B cell (primary cell): ENCODE measurements around the gene LGALS3. TPM values are rescaled to one million over a fixed set of nuclear protein-coding genes. Genes with fewer than 3 reads are reported as not detected.

Source experiments
- ATAC-seq: fragments of 200-7000 bp; cut with Tn5 transposase; one replicate; pipeline ENCODE4 v1.10.0; 2021; ENCODE audit warnings: low read depth, mild to moderate bottlenecking, moderate number of reproducible peaks, moderate library complexity
- CTCF ChIA-PET: fragments of 350-600 bp; sonication (Branson Sonifier 250); formaldehyde crosslinking; loops from one replicate; lab custom pipeline; 2021; ENCODE audit warnings: antibody characterized with exemption, inconsistent platforms; lab: Charles Lee
- POLR2A ChIA-PET: fragments of 350-600 bp; sonication (Branson Sonifier 250); formaldehyde crosslinking; loops from one replicate; lab custom pipeline; 2021; ENCODE audit warnings: antibody characterized with exemption; lab: Charles Lee
- DNase-seq: peaks from one replicate; pipeline ENCODE4 v3.0.0; 2013
- H2AFZ ChIP-seq: 2 replicates; pipeline ENCODE4 v1.6.1; 2012; ENCODE audit warnings: mild to moderate bottlenecking, low read depth, low read length; ENCODE audit not compliant: insufficient read depth, poor library complexity, severe bottlenecking
- H3K27ac ChIP-seq, 2 donors: 1 replicate in 1 of 2; 2 replicates in 1 of 2; pipeline ENCODE4 v1.5.1; 2012 to 2013; ENCODE audit warnings: low read length in 2 of 2, mild to moderate bottlenecking in 2 of 2, moderate library complexity in 1 of 2
- H3K27me3 ChIP-seq, 4 experiments: fragments of 200-600 bp in 1 of 4; sonication (generic) in 1 of 4; replicated peaks in 1 of 4; 1 replicate in 2 of 4; 2 replicates in 2 of 4; pipeline versions ENCODE4 v1.6.1 to v1.7.0; 2013 to 2016; ENCODE audit warnings: low read length in 3 of 4, mild to moderate bottlenecking in 2 of 4, mixed read lengths in 1 of 4, moderate library complexity in 1 of 4; ENCODE audit not compliant: insufficient read depth in 4 of 4, control insufficient read depth in 3 of 4; ENCODE audit errors: control extremely low read depth in 1 of 4
- H3K36me3 ChIP-seq, 2 experiments: replicated peaks in 1 of 2; 1 replicate in 1 of 2; 2 replicates in 1 of 2; pipeline versions ENCODE4 v1.6.1 to v1.7.1; 2013; ENCODE audit warnings: low read length in 1 of 2; ENCODE audit not compliant: insufficient read depth in 2 of 2, control insufficient read depth in 1 of 2; ENCODE audit errors: control extremely low read depth in 1 of 2, extremely low read depth in 1 of 2
- H3K4me1 ChIP-seq, 2 donors: fragments of 200-600 bp in 1 of 2; sonication (generic) in 1 of 2; 1 replicate in 1 of 2; 2 replicates in 1 of 2; pipeline versions ENCODE4 v1.5.1 to v1.6.1; 2013 to 2017; ENCODE audit warnings: low read length in 2 of 2; ENCODE audit not compliant: control insufficient read depth in 2 of 2, insufficient read depth in 2 of 2
- H3K4me2 ChIP-seq: replicated peaks from 2 replicates; pipeline ENCODE3; 2012; ENCODE audit warnings: mild to moderate bottlenecking, low read depth, low read length; ENCODE audit not compliant: poor library complexity, severe bottlenecking
- H3K4me3 ChIP-seq, 5 experiments: fragments of 200-600 bp in 1 of 5; sonication (generic) in 1 of 5; 1 replicate in 3 of 5; 2 replicates in 2 of 5; pipeline versions ENCODE4 v1.5.1 to v1.7.0; 2011 to 2016; ENCODE audit warnings: low read length in 4 of 5, mild to moderate bottlenecking in 4 of 5, low read depth in 2 of 5, control low read depth in 1 of 5, moderate library complexity in 1 of 5; ENCODE audit not compliant: insufficient read depth in 1 of 5; ENCODE audit errors: control extremely low read depth in 1 of 5, extremely low read depth in 1 of 5
- H3K79me2 ChIP-seq: fragments of 200-600 bp; sonication (generic); one replicate; pipeline ENCODE4 v1.6.0; 2016; ENCODE audit warnings: low read length; ENCODE audit not compliant: control insufficient read depth, insufficient read depth
- H3K9ac ChIP-seq: fragments of 200-600 bp; sonication (generic); 2 replicates; pipeline ENCODE4 v1.6.1; 2017; ENCODE audit warnings: mild to moderate bottlenecking, low read length, moderate library complexity
- H3K9me3 ChIP-seq, 3 donors: one replicate each; pipeline versions ENCODE4 v1.6.1 to v1.7.1; 2013; ENCODE audit warnings: low read length in 2 of 3; ENCODE audit not compliant: control insufficient read depth in 2 of 3, insufficient read depth in 1 of 3; ENCODE audit errors: control extremely low read depth in 1 of 3
- H4K20me1 ChIP-seq: 2 replicates; pipeline ENCODE4 v1.6.0; 2012; ENCODE audit warnings: mild to moderate bottlenecking, low read length; ENCODE audit not compliant: insufficient read depth, control insufficient read depth, poor library complexity, severe bottlenecking
- H3K27ac Mint-ChIP-seq: one replicate; pipeline ENCODE4 v1.8.0; 2021; ENCODE audit warnings: mixed read lengths
- H3K27me3 Mint-ChIP-seq: one replicate; pipeline ENCODE4 v1.8.0; 2021; ENCODE audit warnings: mixed read lengths
- H3K4me1 Mint-ChIP-seq: one replicate; pipeline ENCODE4 v1.8.0; 2021; ENCODE audit warnings: mixed read lengths
- H3K4me3 Mint-ChIP-seq: one replicate; pipeline ENCODE4 v1.8.0; 2021; ENCODE audit warnings: mixed read lengths
- H3K9me3 Mint-ChIP-seq: one replicate; pipeline ENCODE4 v1.8.0; 2022; ENCODE audit warnings: mixed read lengths; ENCODE audit not compliant: insufficient read depth
- EZH2 ChIP-seq: IDR thresholded peaks from 2 replicates; pipeline ENCODE4 v1.6.1; 2012; ENCODE audit warnings: borderline replicate concordance, low read depth, mild to moderate bottlenecking, moderate library complexity, low read length; ENCODE audit not compliant: insufficient read depth, poor library complexity, severe bottlenecking
- WGBS: methylation state at CpG from one replicate; pipeline ENCODE4 v1.1.5; 2013; ENCODE audit warnings: missing lambda C conversion rate; ENCODE audit not compliant: insufficient coverage; 5-methylcytosine and 5-hydroxymethylcytosine counted together
- intact Hi-C: fragments of 100-400 bp; cut with micrococcal nuclease; formaldehyde crosslinking; loops from one replicate; pipeline ENCODE4 v1.10.0; 2022
- polyA plus RNA-seq: library from polyadenylated mRNA; depleted of rRNA; stranded (reverse); fragments of >200 nt; gene quantifications from 2 replicates; pipeline ENCODE4 v1.2.3, GENCODE V29; 2012
- total RNA-seq, 2 donors: library from RNA; stranded (reverse); fragments of 120-200 nt in 1 of 2; gene quantifications; 1 replicate in 1 of 2; 2 replicates in 1 of 2; pipeline versions ENCODE4 v1.2.3 to v1.2.4, GENCODE V29; 2013 to 2022
- TF ChIP-seq, protein P1 (sequence below): fragments of 200-600 bp; IDR thresholded peaks from one replicate; pipeline ENCODE4 v1.8.0; 2022; ENCODE audit warnings: antibody characterized with exemption, mild to moderate bottlenecking

Gene LGALS3
- total and polyA plus RNA-seq, 2 donors (not counting 1 experiment from before 2014, with no cell fraction given), result 7.0 to 21.1 TPM

DNA sequence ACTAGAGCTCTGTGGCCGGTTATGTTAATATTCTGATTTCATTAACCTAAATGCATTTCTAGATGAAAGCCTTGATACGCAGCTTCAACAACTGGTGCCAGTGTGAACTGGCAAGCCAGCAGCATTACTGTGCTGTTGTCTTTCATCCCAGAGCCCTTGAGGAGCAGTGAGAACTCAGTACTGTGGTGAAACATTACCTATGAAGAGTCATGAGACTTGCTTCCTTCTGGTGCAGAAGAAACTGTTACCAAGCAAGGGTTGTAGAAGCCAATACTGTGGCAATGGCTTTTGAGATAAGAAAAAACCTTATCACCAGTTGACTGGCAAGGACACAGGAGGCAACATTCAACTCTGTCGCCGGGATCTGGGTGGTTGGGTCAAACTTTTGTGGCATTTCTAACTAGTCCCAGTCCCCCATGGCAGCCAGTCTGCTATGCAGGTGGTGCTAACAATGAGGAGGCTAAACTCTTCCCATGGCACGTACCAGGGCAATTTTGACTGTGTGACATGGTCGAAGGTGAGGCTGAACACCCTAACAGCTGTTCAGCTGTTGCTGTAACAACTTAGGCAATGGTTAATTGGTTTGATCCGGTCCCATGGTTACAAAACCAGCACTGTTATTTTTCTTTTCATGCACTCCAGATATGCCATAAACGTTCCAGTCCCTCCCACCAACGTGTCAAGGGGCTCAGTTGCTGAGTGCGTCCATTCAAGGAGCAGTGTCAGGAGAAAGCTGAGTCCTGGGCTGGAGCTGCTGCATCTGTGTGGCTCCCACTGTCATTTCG lies 12.6 kb upstream of the LGALS3 start:
- Histone ChIP-seq H3K4me1 (no peaks in the 10 kb centered on the region), H3K9ac (no peak overlapping the region), H2AFZ (no peak overlapping the region), H3K9me3 (no peaks in the 10 kb centered on the region), H3K4me2 (no peak overlapping the region), H3K79me2 (no peaks in the 10 kb centered on the region), H3K27ac (no peak overlapping the region), H3K4me3 (no peak overlapping the region), H3K36me3 (no peaks in the 10 kb centered on the region), H4K20me1 (no peaks in the 10 kb centered on the region), H3K27me3 (no peaks in the 10 kb centered on the region)
- Mint-ChIP-seq H3K27me3 (peaks cover 4% of the 10 kb centered on the region), H3K4me3 (no peak overlapping the region), H3K27ac (no peak overlapping the region), H3K9me3 (no peaks in the 10 kb centered on the region), H3K4me1 (no peaks in the 10 kb centered on the region)
- intact Hi-C loops, result no loop called here
- ATAC-seq, result no peak
- DNase-seq, result no peak
- no peak for TF ChIP-seq EZH2
- TF ChIP-seq, protein P1, sequence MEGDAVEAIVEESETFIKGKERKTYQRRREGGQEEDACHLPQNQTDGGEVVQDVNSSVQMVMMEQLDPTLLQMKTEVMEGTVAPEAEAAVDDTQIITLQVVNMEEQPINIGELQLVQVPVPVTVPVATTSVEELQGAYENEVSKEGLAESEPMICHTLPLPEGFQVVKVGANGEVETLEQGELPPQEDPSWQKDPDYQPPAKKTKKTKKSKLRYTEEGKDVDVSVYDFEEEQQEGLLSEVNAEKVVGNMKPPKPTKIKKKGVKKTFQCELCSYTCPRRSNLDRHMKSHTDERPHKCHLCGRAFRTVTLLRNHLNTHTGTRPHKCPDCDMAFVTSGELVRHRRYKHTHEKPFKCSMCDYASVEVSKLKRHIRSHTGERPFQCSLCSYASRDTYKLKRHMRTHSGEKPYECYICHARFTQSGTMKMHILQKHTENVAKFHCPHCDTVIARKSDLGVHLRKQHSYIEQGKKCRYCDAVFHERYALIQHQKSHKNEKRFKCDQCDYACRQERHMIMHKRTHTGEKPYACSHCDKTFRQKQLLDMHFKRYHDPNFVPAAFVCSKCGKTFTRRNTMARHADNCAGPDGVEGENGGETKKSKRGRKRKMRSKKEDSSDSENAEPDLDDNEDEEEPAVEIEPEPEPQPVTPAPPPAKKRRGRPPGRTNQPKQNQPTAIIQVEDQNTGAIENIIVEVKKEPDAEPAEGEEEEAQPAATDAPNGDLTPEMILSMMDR, result no peak
- ChIA-PET CTCF (interaction anchor here (0.6 to 1.2 kb wide), 2 partner anchors 15 to 65 kb away, joined by 3 to 4 read pairs; no protein-coding TSS in a partner anchor), POLR2A (no interaction called here)
- WGBS, result 85% methylated on average over 8 of the region's 11 CpGs

DNA sequence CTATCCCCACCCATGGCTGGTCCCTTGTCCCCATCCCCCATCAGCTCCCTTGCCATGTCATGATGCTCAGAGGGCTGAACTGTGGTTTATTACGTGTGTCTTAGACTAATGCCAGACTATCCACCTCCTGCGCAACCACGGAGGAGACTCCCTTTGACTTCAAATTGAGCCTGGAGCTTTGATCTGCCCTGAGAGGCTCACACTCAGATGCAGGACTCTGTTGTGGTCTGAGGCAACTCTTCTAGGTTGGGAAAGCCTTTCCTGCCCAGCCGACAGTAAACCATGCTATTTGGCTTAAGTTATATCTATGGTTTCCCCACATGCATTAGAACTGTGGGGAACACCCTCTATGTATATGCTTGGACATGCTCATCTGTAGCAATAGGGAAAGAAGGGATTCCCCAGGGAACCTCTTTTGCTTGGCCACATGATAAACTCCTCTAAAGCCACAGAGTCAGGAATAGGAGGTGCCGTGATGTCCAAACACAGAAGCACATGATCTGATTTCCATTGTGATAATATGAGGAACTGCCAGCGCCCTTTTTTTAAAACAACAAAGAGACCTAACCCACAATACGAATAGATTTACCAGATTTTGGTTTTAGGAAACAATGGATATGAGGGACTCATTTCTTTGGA lies 11.1 kb upstream of the LGALS3 start:
- Histone ChIP-seq H3K4me1 (no peaks in the 10 kb centered on the region), H3K4me3 (no peak overlapping the region), H3K79me2 (no peaks in the 10 kb centered on the region), H3K9me3 (no peaks in the 10 kb centered on the region), H3K27ac (no peak overlapping the region), H4K20me1 (no peaks in the 10 kb centered on the region), H3K9ac (no peak overlapping the region), H3K36me3 (no peaks in the 10 kb centered on the region), H2AFZ (no peak overlapping the region), H3K4me2 (no peak overlapping the region), H3K27me3 (no peaks in the 10 kb centered on the region)
- Mint-ChIP-seq H3K4me1 (no peaks in the 10 kb centered on the region), H3K27ac (no peak overlapping the region), H3K9me3 (no peaks in the 10 kb centered on the region), H3K27me3 (peaks cover 7% of the 10 kb centered on the region), H3K4me3 (no peak overlapping the region)
- ChIA-PET POLR2A (interaction anchor here (0.8 kb wide), 1 partner anchor 15 kb away, joined by 5 read pairs; no protein-coding TSS in a partner anchor), CTCF (interaction anchor here (0.6 kb wide), 1 partner anchor 42 kb away, joined by 4 read pairs; no protein-coding TSS in a partner anchor)
- DNase-seq (no peak), ATAC-seq (no peak)
- 100% methylated on average over 2 of the region's 7 CpGs for WGBS
- intact Hi-C loops, result no loop called here
- TF ChIP-seq, protein P1, result no peak
- TF ChIP-seq EZH2, result no peak
